Measurements from ENCODE around the gene PPP2R3A.

- TF ChIP-seq ZNF609 (CRISPR knock-in tag; IDR thresholded peaks at IDR 0.05; ENCODE audit: borderline replicate concordance) (no peak), ZNF263 (CRISPR knock-in tag; IDR thresholded peaks at IDR 0.05) (no peak), ARHGAP35 (CRISPR knock-in tag; IDR thresholded peaks at IDR 0.05; ENCODE audit: borderline replicate concordance) (no peak), SP1 (IDR thresholded peaks at IDR 0.05) (no peak), SP1 (CRISPR knock-in tag; IDR thresholded peaks at IDR 0.05) (no peak), KDM5A (IDR thresholded peaks at IDR 0.05; ENCODE audit: borderline replicate concordance, low read length) (no peak), POLR2A (IDR thresholded peaks at IDR 0.05; ENCODE audit: insufficient read depth in 1 of 2, low read depth in 2 of 2, low read length in 2 of 2) (no peak), ATF6 (CRISPR knock-in tag; conservative IDR thresholded peaks at IDR 0.05) (no peak), MYNN (CRISPR knock-in tag; IDR thresholded peaks at IDR 0.05; ENCODE audit: low read depth) (no peak), POLR2AphosphoS2 (IDR thresholded peaks at IDR 0.05; ENCODE audit: low read depth, low read length) (no peak)
Measured at GRCh38 chr3:135975053-135975452, 9.5 kb downstream of the PPP2R3A start.

Measured in HepG2 (cell line).